Kidney glomerular epithelial cell (primary cell): ENCODE data around the gene MIGA1.
"Not testable (repeated sequence)": the region's sequence is repeated elsewhere in the genome, so short reads cannot be mapped to it uniquely, and the experiment has no call there.

ENCODE experiments used
- DNase-seq: peaks from one replicate; lab custom pipeline; 2025; lab: John Stamatoyannopoulos, UW

MIGA1 gene

GRCh38 chr1:77918918-77919317 lies 139.5 kb downstream of the MIGA1 start:
- DNase-seq: not testable (repeated sequence)

- no peak for DNase-seq
These were observed 146.1 kb downstream of the MIGA1 start for GRCh38 chr1:77925518-77925917.

- DNase-seq: no peak
These were observed 146.5 kb downstream of the MIGA1 start for GRCh38 chr1:77925956-77926355.

- DNase-seq: no peak
These were observed 147.3 kb downstream of the MIGA1 start for GRCh38 chr1:77926561-77927357.

GRCh38 chr1:77927414-77927813 lies 148.0 kb downstream of the MIGA1 start:
- no peak for DNase-seq
